CD14-positive monocyte (primary cell): ENCODE results near the gene GALNT6. TPM values are rescaled to one million over a fixed set of nuclear protein-coding genes. Genes with fewer than 3 reads are reported as not detected.

ENCODE experiments used
- DNase-seq, 3 donors: peaks; one replicate each; pipeline ENCODE4 v3.0.0-alpha.2; 2011 to 2022
- H2AFZ ChIP-seq: 2 replicates; pipeline ENCODE4 v1.6.0; 2012; ENCODE audit warnings: mild to moderate bottlenecking, low read depth, low read length, inconsistent platforms; ENCODE audit not compliant: insufficient read depth, poor library complexity, severe bottlenecking
- H3K27ac ChIP-seq, 2 donors: 1 replicate in 1 of 2; 2 replicates in 1 of 2; pipeline ENCODE4 v1.5.1; 2012 to 2013; ENCODE audit warnings: low read length in 2 of 2, control low read depth in 1 of 2, inconsistent platforms in 1 of 2, low read depth in 1 of 2, mild to moderate bottlenecking in 1 of 2
- H3K27me3 ChIP-seq, 2 donors: one replicate each; pipeline versions ENCODE4 v1.6.0 to v1.6.1; 2011 to 2013; ENCODE audit warnings: low read length in 2 of 2; ENCODE audit not compliant: control insufficient read depth in 2 of 2, insufficient read depth in 2 of 2
- H3K36me3 ChIP-seq, 2 donors: replicated peaks in 1 of 2; 1 replicate in 1 of 2; 2 replicates in 1 of 2; pipeline versions ENCODE4 v1.5.1 to v1.6.1; 2012 to 2013; ENCODE audit warnings: low read length in 2 of 2, control low read depth in 1 of 2, inconsistent platforms in 1 of 2, mild to moderate bottlenecking in 1 of 2; ENCODE audit not compliant: insufficient read depth in 2 of 2, control insufficient read depth in 1 of 2
- H3K4me1 ChIP-seq, 2 donors: 1 replicate in 1 of 2; 2 replicates in 1 of 2; pipeline versions ENCODE4 v1.5.1 to v1.6.1; 2012 to 2013; ENCODE audit warnings: low read length in 2 of 2, control low read depth in 1 of 2, inconsistent platforms in 1 of 2, mild to moderate bottlenecking in 1 of 2, moderate library complexity in 1 of 2; ENCODE audit not compliant: insufficient read depth in 2 of 2, control insufficient read depth in 1 of 2
- H3K4me2 ChIP-seq: replicated peaks from 2 replicates; pipeline ENCODE3; 2012; ENCODE audit warnings: low read length, moderate library complexity, mild to moderate bottlenecking; ENCODE audit not compliant: poor library complexity, severe bottlenecking; ENCODE audit errors: extremely low read depth
- H3K4me3 ChIP-seq, 3 experiments: fragments of 200-600 bp in 1 of 3; sonication (generic) in 1 of 3; replicated peaks in 1 of 3; 1 replicate in 2 of 3; 2 replicates in 1 of 3; pipeline ENCODE4 v1.5.1; 2011 to 2013; ENCODE audit warnings: low read length in 3 of 3, mild to moderate bottlenecking in 3 of 3, control low read depth in 2 of 3, low read depth in 2 of 3, inconsistent platforms in 1 of 3, moderate library complexity in 1 of 3
- H3K79me2 ChIP-seq: 2 replicates; pipeline ENCODE4 v1.6.0; 2012; ENCODE audit warnings: mild to moderate bottlenecking, control low read depth, inconsistent platforms, low read length, moderate library complexity; ENCODE audit not compliant: insufficient read depth
- H3K9ac ChIP-seq: 2 replicates; pipeline ENCODE4 v1.6.0; 2017; ENCODE audit warnings: low read length, mild to moderate bottlenecking; ENCODE audit not compliant: insufficient read depth, poor library complexity, severe bottlenecking
- H3K9me3 ChIP-seq, 2 donors: replicated peaks in 1 of 2; 1 replicate in 1 of 2; 2 replicates in 1 of 2; pipeline versions ENCODE4 v1.5.1 to v1.6.1; 2012 to 2013; ENCODE audit warnings: low read length in 2 of 2, control low read depth in 1 of 2; ENCODE audit not compliant: control insufficient read depth in 1 of 2, insufficient read depth in 1 of 2
- H4K20me1 ChIP-seq: 2 replicates; pipeline ENCODE4 v1.6.0; 2012; ENCODE audit warnings: mild to moderate bottlenecking, low read length, control low read depth, moderate library complexity; ENCODE audit not compliant: insufficient read depth
- H3K27ac Mint-ChIP-seq, 7 donors: one replicate each; pipeline ENCODE4 v1.8.0; 2020; ENCODE audit warnings: mild to moderate bottlenecking in 7 of 7, mixed read lengths in 7 of 7, moderate library complexity in 6 of 7, inconsistent platforms in 2 of 7
- H3K27me3 Mint-ChIP-seq, 3 donors: one replicate each; pipeline ENCODE4 v1.8.0; 2021 to 2022; ENCODE audit warnings: low read depth in 3 of 3, mild to moderate bottlenecking in 3 of 3, mixed read lengths in 3 of 3, moderate library complexity in 3 of 3, inconsistent platforms in 1 of 3
- H3K36me3 Mint-ChIP-seq, 2 donors: one replicate each; pipeline ENCODE4 v1.8.0; 2020; ENCODE audit warnings: mixed read lengths in 2 of 2, inconsistent platforms in 1 of 2, mild to moderate bottlenecking in 1 of 2
- H3K4me1 Mint-ChIP-seq: one replicate; pipeline ENCODE4 v1.8.0; 2020; ENCODE audit warnings: mild to moderate bottlenecking, mixed read lengths
- H3K4me3 Mint-ChIP-seq, 2 donors: one replicate each; pipeline ENCODE4 v1.8.0; 2020; ENCODE audit warnings: mild to moderate bottlenecking in 2 of 2, mixed read lengths in 2 of 2, moderate library complexity in 1 of 2
- H3K9me3 Mint-ChIP-seq, 7 donors: one replicate each; pipeline ENCODE4 v1.8.0; 2020 to 2022; ENCODE audit warnings: mixed read lengths in 7 of 7, mild to moderate bottlenecking in 6 of 7, moderate library complexity in 6 of 7, inconsistent platforms in 2 of 7
- CTCF ChIP-seq: fragments of 200-600 bp; IDR thresholded peaks from one replicate; pipeline ENCODE4 v1.8.0; 2022; ENCODE audit warnings: antibody characterized with exemption, mild to moderate bottlenecking
- WGBS: methylation state at CpG from one replicate; pipeline ENCODE4 v1.1.5; 2013; ENCODE audit warnings: missing lambda C conversion rate; ENCODE audit not compliant: insufficient coverage; 5-methylcytosine and 5-hydroxymethylcytosine counted together
- intact Hi-C, 2 donors: fragments of 100-400 bp; cut with micrococcal nuclease; formaldehyde crosslinking; loops; one replicate each; pipeline versions ENCODE4 v1.15.0 to v1.15.1; 2023
- polyA plus RNA-seq, 3 donors: library from polyadenylated mRNA; depleted of rRNA in 1 of 3; unstranded in 2 of 3; stranded (reverse) in 1 of 3; fragments of 300-500 nt in 2 of 3; fragments of >200 nt in 1 of 3; fragmentation: Illumina TruSeq in 2 of 3; gene quantifications; 1 replicate in 2 of 3; 2 replicates in 1 of 3; pipeline ENCODE4 v1.2.3, GENCODE V29; 2012 to 2021

Gene GALNT6
- polyA plus RNA-seq, 3 donors = 3.2 to 12.9 (median 10.4) TPM

DNA sequence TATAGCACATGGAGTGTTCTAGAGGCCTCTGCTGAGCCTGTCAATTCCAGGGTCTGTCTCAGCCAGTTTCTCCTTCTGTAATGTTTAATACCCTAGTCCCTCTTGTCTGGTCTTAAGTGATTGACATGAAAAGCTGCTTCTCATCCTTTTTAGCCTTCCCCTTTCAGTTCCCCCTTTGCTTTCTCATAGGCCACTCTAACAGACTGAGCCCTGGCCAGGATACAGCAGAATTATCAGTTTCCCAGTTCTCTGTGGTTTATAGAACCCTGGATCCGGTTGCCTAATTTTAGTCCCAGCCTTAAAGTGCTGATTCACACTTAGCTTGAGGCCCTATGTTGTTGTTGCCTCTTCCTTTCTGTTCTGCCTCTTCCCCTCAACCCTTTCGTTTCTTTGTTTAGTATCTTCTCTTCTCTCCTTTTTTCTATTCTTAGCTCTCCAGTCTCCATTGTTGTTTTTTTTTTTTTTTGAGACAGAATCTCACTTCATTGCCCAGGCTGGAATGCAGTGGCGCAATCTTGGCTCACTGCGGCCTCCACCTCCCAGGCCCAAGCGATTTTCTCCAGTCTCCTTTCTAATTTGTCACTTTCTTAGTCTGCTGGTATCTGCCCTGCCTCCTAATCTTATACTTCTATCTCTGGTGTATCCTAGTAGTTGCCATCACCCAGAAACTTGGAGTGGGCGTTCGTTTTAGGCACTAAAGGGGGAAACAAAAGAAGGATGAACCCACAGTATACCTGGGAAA lies 64.3 kb downstream of the GALNT6 start:
- peak overlapping the region in 1 of 3 experiments; percentile 58 for H3K4me3 ChIP-seq
- peak overlapping the region; percentile 73 to 78 for H3K4me3 Mint-ChIP-seq
- intact Hi-C loops = no loop called here
- peaks cover 8% of the 10 kb centered on the region for H4K20me1 ChIP-seq
- peak overlapping the region; percentile 67 for H3K4me2 ChIP-seq
- peaks cover 6 to 8% of the 10 kb centered on the region in 2 donors for H3K36me3 Mint-ChIP-seq
- WGBS = 0% methylated on average over 2 of the region's 7 CpGs
- peaks cover 0 to 3% (median 0%) of the 10 kb centered on the region in 3 donors for H3K27me3 Mint-ChIP-seq
- DNase-seq = peak; percentile 67 to 92 (median 77)
- H3K9me3 Mint-ChIP-seq = peaks cover 0 to 2% (median 0%) of the 10 kb centered on the region in 7 donors
- H3K27me3 ChIP-seq = no peaks in the 10 kb centered on the region
- no peaks in the 10 kb centered on the region for H3K36me3 ChIP-seq
- H3K27ac Mint-ChIP-seq = peak overlapping the region; percentile 87 to 98 (median 94)
- no peak for TF ChIP-seq CTCF
- H3K79me2 ChIP-seq = peaks cover 46% of the 10 kb centered on the region
- H3K4me1 Mint-ChIP-seq = peaks cover 86% of the 10 kb centered on the region
- H2AFZ ChIP-seq = peak overlapping the region; percentile 44
- H3K9ac ChIP-seq = peak overlapping the region; percentile 38
- H3K27ac ChIP-seq = peak overlapping the region; percentile 63 to 95
- H3K9me3 ChIP-seq = no peaks in the 10 kb centered on the region
- peaks cover 79 to 86% of the 10 kb centered on the region in 2 donors for H3K4me1 ChIP-seq

- Mint-ChIP-seq H3K4me3 (peak overlapping the region; percentile 59 to 98), H3K27ac (peak overlapping the region; percentile 89 to 95 (median 92)), H3K27me3 (peaks cover 0 to 3% (median 0%) of the 10 kb centered on the region in 3 donors), H3K36me3 (peaks cover 11 to 18% of the 10 kb centered on the region in 2 donors), H3K9me3 (no peaks in the 10 kb centered on the region), H3K4me1 (peaks cover 92% of the 10 kb centered on the region)
- H3K36me3 ChIP-seq = no peaks in the 10 kb centered on the region
- peaks cover 65% of the 10 kb centered on the region for H3K79me2 ChIP-seq
- intact Hi-C loops = loop anchor here in 1 of 2 donors (5.0 kb wide), 1 partner anchor 67 kb away; the partner anchor contains the start of gene GALNT6
- no peak overlapping the region for H2AFZ ChIP-seq
- peak overlapping the region; percentile 83 to 95 for H3K27ac ChIP-seq
- H3K9me3 ChIP-seq = no peaks in the 10 kb centered on the region
- H3K27me3 ChIP-seq = no peaks in the 10 kb centered on the region
- peak overlapping the region in 1 of 3 experiments; percentile 99 for H3K4me3 ChIP-seq
- TF ChIP-seq CTCF = no peak
- H3K9ac ChIP-seq = peak overlapping the region; percentile 17
- WGBS = no CpG with 5 or more reads among the region's 4 CpGs
- peak overlapping the region; percentile 99 for H3K4me2 ChIP-seq
- peak in 2 of 3 donors; percentile 25 to 44 for DNase-seq
- H4K20me1 ChIP-seq = peaks cover 27% of the 10 kb centered on the region
- H3K4me1 ChIP-seq = peaks cover 92 to 97% of the 10 kb centered on the region in 2 donors
These were observed 66.3 kb downstream of the GALNT6 start for GRCh38 chr12:51324953-51325352.
